T-helper 1 cell treated with Interleukin-12 subunit alpha and Interleukin-12 subunit beta and Interleukin-4 antibody, amounts not matched to agents 30 ng/mL and 1 ng/mL, for 36 hours (primary cell): ENCODE data around the gene GOSR2. TPM values are rescaled to one million over a fixed set of nuclear protein-coding genes. Genes with fewer than 3 reads are reported as not detected.

ENCODE experiments used
- intact Hi-C: fragments of 100-400 bp; cut with micrococcal nuclease; formaldehyde crosslinking; loops from one replicate; pipeline ENCODE4 v1.15.1; 2024
- total RNA-seq: library from RNA; stranded (reverse); gene quantifications from 2 replicates; pipeline ENCODE4 v1.2.3, GENCODE V29; 2022

The GOSR2 gene
- total RNA-seq, 1 donor from 2014 or later: 67.1 TPM

DNA sequence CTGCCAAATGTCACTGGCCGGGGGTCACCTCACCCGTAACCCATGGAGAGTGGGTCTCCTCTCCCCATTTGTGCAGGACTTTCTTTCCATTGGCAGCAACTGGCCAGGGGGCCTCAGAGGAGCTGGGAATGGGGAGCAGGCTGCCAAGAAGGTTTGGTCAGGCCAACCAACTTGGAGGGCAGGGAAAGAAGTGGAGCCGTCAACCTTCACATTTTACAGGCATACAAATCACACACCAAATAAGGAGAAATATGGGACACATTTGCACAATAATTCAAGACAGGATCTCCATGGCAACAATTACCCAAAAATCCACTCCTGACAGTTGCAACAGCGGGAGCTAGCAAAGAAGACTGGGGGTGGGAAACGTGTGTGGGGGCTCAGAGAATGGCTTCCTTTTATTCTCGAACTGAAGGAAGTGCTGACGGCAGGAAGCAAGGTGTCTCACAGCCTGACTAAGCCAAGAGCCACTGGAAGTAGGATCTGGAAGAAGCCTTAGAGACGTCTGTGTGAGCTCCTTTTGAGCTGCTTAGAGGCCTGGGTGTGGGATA, 35.2 kb downstream of the GOSR2 start:
- intact Hi-C loops: no loop called here

DNA sequence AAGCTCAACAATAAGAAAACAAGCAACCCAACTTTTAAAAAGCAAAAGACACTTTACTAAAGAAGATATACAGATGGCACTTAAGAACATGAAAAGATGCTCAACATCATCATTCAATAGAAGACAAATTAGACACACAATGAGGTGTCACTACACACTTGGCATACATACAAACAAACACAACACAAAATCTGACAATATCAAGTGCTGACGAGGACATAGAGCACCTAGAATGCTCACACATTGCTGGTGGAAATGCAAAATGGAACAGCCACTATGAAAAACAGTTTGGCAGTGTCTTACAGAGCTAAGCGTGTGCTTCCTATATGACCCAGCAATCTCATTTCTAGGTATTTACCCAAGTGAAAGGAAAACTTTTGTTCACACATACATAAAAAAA, 37.2 kb downstream of the GOSR2 start:
- intact Hi-C loops: no loop called here

DNA sequence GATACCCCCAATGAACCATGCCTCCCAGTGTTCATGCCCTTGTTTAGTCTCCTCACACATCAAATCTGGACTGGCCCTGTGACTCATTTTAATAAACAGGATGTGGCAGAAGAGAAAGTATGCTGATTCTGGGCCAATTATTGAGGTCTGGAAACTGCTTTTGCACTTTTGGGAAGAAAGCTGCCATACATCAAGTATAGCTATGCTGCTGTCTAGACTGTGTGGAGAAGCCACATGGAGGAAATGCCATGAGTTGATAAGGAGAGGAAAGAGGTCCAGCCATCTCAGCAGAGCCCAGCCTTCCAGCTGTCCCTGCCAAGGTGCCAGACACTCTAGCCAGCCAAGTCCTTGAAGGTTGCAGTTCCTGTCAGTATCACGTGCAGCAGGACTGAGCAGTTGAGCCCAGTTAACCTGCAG, 39.4 kb downstream of the GOSR2 start:
- intact Hi-C loops: no loop called here

DNA sequence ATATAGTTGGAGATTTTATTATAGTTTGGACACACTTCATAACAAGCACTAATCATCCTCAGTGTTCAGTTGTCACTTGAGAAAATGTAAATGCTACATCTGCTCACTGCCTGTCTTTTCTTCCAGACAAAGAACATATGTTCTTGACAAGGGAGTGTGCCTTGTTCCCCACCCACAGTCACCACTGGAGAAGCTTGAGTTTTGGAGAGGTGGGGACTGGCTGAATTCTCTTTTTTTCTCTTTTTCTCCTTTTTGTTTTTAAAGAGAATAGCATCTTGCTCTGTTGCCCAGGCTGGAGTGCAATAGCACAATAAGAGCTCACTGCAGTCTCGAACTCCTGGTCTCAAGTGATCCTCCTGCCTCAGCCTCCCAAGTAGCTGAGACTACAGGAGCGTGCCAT, 40.6 kb downstream of the GOSR2 start:
- intact Hi-C loops: no loop called here

GRCh38 chr17:46964315-46965265, 41.6 kb downstream of the GOSR2 start:
- intact Hi-C loops: no loop called here

- intact Hi-C loops: no loop called here
Observed at GRCh38 chr17:46968224-46968834, 45.4 kb downstream of the GOSR2 start.

GRCh38 chr17:46968896-46969295, 45.9 kb downstream of the GOSR2 start:
- intact Hi-C loops: no loop called here

- intact Hi-C loops: no loop called here
Observed at GRCh38 chr17:46971647-46972300, 48.8 kb downstream of the GOSR2 start.

DNA sequence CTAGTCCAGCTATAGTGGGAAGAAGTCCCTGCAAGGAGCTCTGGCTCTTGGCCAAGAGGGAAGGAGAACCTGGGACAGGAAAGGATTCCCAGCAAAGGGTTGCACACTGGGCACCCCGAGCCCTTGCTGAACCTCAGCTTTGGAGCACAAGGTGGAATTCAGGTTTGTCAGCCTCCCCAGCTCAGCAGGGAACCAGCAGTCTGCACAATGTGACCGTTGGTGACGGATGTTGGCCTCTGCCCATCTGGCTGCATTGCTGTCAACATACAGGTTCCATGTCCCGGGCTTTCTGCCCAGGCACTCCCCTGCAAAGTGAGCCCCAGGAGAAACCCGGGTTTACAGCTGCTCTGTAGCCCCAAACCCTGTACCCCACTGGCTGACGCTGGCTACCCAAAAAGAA, 49.4 kb downstream of the GOSR2 start:
- intact Hi-C loops: no loop called here

DNA sequence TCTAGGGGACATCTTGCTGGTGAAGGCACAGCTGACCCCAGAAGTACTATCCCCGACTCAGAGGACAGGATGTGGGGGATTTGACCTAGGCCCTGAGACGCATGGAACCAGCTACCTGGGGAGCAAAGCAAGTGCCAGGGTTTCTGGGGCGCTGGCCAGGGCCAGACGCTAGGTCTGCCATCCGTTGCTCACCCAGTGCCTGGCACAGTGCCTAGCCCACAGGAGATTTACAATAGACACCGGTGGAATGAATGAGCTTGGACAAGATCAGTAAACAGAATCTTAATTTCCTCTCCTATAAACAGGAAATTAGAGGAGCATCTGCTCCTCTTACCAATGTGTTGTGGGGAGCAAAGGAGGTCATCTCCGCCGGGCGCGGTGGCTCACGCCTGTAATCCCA, 51.1 kb downstream of the GOSR2 start:
- intact Hi-C loops: no loop called here

GRCh38 chr17:46975287-46975686, 52.3 kb downstream of the GOSR2 start:
- intact Hi-C loops: no loop called here

DNA sequence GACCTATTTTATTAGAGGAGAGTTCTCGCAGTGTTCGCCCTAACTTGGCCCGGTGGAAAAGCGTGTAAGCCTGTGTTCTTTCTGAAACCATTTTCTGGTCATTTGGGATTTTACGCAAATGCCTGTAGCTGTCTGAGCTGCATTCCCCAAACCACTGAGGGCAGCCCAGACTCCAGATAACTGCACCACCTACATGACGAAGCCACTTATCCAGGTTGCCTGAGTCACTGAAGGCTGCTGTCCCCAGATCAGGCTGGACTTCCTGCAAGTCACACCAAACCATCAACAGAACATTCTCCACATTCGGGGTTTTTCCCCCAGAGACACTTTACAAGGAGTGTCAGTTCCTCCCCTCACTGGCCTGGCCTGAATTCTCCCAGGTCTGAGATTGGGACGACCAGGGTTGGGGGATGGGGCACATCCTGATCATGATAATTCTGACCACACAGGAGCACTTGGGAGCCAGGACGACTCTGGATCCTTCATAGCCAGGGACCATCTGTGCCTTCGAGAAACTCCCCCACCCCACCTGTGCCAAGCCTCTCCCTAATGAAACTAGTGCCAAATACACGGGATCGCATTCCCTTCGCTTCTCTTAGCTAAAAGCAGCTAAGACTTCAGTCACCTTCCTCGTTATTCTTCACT, 53.8 kb downstream of the GOSR2 start:
- intact Hi-C loops: no loop called here

DNA sequence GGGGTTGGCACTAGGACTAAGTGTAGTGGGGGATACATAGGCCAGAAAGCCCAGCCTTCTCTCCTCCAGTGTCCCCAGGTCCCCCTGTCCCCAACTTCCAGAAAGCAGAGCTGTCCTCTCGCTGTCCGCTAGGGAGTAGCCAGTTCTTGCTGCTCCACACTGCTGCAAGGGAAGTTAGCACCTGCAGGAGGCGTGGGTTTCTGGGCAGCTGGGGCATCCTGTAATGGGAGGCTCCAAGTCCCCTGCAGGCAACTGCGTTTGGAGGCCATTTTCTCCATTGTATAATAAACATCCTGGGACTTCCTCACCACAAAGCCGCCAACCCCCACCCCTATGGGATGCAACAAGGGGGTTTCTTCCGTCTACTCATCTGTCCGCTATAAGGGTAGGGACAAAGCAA, 54.4 kb downstream of the GOSR2 start:
- intact Hi-C loops: no loop called here

DNA sequence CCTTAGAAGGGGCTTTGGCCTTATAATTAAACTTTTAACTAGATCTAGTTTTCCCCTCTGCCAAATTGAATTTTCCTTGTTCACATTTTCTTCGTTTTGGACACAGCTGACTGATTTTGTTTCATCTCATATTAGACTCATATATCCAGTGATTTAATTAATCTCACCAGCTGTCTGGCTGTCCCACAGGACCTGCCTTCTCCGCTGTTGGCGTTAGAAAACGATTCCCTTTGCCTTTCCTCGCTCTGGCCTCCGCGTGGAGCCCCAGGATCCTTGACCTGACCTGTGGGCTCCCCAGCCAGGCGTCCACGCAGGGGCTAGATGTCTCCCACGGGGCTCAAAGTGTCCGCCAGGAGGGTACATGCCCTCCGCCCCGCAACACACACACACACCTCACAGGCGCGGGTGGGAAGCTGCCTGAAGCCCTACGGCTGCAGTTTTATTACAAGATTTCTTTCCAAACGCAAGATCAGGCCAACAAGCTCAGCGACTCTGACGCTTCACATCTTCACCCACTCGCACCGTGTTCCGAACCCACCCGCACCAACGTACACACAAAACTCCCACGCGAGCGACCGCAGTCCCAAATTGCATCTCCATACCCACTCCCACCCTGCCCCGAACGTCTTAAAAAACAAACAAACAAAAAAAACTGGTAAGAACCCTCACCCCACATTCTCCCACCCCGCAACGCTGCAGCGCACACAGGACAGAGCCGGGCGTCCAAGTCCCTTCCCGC, 55.0 kb downstream of the GOSR2 start:
- intact Hi-C loops: no loop called here

- intact Hi-C loops: no loop called here
Observed at GRCh38 chr17:46978489-46979146, 55.7 kb downstream of the GOSR2 start.

DNA sequence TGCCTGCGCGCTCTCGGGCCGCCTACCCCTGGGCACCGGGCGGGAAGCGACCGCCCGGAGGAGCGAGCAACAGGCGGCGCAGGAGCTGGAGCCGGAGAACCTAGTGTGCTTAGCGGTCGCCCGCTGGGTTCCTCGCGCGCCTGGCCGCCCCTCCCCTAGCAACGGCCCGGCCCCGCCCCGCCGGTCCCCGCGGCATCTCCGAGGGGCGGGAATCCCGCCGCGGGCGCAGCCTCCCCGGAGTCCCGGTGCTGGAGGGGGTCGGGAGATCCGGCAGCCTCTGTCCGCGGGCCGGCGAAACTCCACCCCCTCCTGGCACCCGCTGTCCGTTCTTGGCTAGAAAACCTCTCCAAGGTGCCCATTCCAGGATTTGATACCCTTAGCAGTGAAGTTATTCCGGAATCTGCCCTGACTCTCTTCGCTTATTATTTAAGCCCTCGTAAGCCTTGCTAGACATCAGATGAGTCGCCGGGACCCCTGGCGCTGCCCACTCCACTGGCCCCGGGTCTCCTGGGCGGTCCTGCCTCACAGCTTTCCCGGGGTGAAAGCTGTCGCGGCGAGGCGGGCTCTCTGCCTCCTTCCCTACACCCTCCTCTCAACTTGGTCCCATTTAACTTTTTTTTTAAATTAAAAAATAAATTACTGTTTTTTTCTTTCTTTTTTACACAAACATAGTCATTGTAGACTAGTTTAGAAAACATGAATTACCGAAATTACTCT, 56.3 kb downstream of the GOSR2 start, which contains the start of gene RPRML:
RPRML (minus strand) TSS at position 107 of the 717 bp plus-strand sequence. CDS start 246 bp downstream, outside the sequence.
- intact Hi-C loops: no loop called here

DNA sequence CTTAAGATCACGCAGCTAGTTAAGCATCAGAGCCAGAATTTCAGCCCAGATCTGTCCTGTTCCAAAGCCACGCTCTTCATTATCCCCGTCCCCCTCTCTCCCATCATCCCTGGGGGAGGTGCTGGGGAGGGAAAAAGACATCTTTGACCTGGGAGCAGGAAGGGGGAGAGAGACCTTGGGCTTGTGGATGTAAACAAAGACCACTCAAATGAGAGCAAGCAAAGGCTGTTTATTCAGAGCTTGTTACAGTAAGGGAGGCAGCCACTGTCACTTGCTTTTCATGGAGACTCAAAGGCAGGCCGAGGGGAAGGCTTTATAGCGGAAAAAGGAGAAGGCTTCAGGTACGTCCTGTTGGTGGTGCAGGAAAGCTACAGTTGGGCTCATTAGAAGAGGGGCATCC, 59.6 kb downstream of the GOSR2 start:
- intact Hi-C loops: no loop called here

DNA sequence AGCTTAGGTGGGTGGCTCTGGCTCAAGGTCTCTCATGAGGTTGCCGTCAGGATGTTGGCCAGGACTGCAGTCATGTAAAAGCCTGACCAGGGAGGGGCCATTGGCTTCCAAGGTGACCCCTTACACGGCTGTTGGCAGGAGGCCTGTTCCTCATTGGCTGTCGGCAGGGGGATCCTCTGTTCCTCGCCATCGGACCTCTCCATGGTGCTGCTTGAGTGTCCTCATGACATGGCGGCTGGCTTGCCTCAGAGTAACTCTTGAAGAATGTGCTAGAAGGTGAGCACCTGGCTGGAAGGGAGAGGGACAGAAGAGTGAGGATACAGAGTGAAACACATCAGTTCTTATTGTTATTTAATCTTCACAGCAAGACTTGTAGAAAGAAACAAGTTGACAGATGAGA, 60.8 kb downstream of the GOSR2 start:
- intact Hi-C loops: no loop called here

DNA sequence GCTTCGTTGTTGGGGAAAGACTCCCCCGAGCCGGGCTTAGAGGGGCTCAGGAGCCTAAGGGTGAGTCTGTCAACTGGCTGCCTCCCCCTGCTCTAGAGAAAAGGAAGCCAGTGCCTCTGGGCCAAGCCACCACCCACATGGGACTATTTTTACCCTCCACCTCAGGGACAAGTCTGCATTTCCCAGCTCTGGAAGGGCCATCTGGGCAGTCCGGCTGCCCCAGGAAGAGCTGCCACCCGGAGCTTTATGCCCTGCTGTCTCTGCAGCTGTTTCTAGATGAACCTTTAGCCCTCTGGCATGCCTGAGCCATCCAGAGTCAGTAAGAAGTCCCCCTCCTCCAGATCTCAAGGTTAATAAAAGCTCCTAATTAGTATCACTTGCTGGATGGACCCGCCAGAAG, 61.4 kb downstream of the GOSR2 start:
- intact Hi-C loops: no loop called here
